UCSD-AML1 (cell line): ENCODE measurements around the gene SPI1.

Experiments used
- DNase-seq: peaks from one replicate; lab custom pipeline; 2025; ENCODE audit not compliant: unreplicated experiment; lab: John Stamatoyannopoulos, UW

The SPI1 gene

GRCh38 chr11:47407746-47408590 lies 29.6 kb upstream of the SPI1 start, which contains the start of gene SLC39A13:
TSS of gene SLC39A13 (plus strand) at chr11:47408590. CDS start at chr11:47410095, 1,505 bp downstream.
- peak; percentile 98 for DNase-seq

- DNase-seq = no peak
Observed at GRCh38 chr11:47406896-47407745, 28.8 kb upstream of the SPI1 start.

- DNase-seq = peak; percentile 41
Observed at GRCh38 chr11:47403571-47403970, 25.2 kb upstream of the SPI1 start.

GRCh38 chr11:47403135-47403534 lies 24.8 kb upstream of the SPI1 start:
- DNase-seq = no peak

- no peak for DNase-seq
Observed at GRCh38 chr11:47400768-47401279, 22.5 kb upstream of the SPI1 start.

- DNase-seq = peak; percentile 71
Observed at GRCh38 chr11:47399860-47400767, 21.8 kb upstream of the SPI1 start.

- no peak for DNase-seq
Observed at GRCh38 chr11:47398551-47398950, 20.2 kb upstream of the SPI1 start.

GRCh38 chr11:47398011-47398410 lies 19.7 kb upstream of the SPI1 start:
- no peak for DNase-seq

GRCh38 chr11:47396049-47396320 lies 17.6 kb upstream of the SPI1 start:
- no peak for DNase-seq

- DNase-seq = no peak
Observed at GRCh38 chr11:47395223-47396048, 17.1 kb upstream of the SPI1 start.

GRCh38 chr11:47394322-47395222 lies 16.2 kb upstream of the SPI1 start:
- peak; percentile 88 for DNase-seq

- no peak for DNase-seq
Observed at GRCh38 chr11:47394050-47394321, 15.6 kb upstream of the SPI1 start.

- peak; percentile 71 for DNase-seq
Observed at GRCh38 chr11:47393163-47394049, 15.1 kb upstream of the SPI1 start.

GRCh38 chr11:47392546-47393162 lies 14.3 kb upstream of the SPI1 start:
- no peak for DNase-seq

- no peak for DNase-seq
Observed at GRCh38 chr11:47391711-47392432, 13.5 kb upstream of the SPI1 start.

- peak; percentile 56 for DNase-seq
Observed at GRCh38 chr11:47391077-47391583, 12.8 kb upstream of the SPI1 start.

GRCh38 chr11:47390422-47390760 lies 12.0 kb upstream of the SPI1 start:
- no peak for DNase-seq
